ENCODE measurements around the gene NPHP4. TPM values are rescaled to one million over a fixed set of nuclear protein-coding genes. Genes with fewer than 3 reads are reported as not detected.
"Not testable (repeated sequence)": the region's sequence is repeated elsewhere in the genome, so short reads cannot be mapped to it uniquely, and the experiment has no call there.

The NPHP4 gene
- total and polyA plus RNA-seq, 5 donors from 2014 or later, result 0.29 to 13.2 (median 0.80) TPM

GRCh38 chr1:6022193-6022592 is 30.0 kb upstream of the NPHP4 start:
- Histone ChIP-seq H3K4me3 (ENCODE audit: low read depth, low read length) (no peak overlapping the region), H3K27ac (ENCODE audit: insufficient read depth, low read length, poor library complexity, severe bottlenecking) (no peak overlapping the region), H3K9me3 (ENCODE audit: control insufficient read depth in 2 of 2, low read length in 2 of 2) (no peaks in the 10 kb centered on the region), H3K27me3 (ENCODE audit: control insufficient read depth, insufficient read depth, low read length) (no peaks in the 10 kb centered on the region), H3K36me3 (ENCODE audit: control insufficient read depth, insufficient read depth, low read length) (peaks cover 6% of the 10 kb centered on the region), H3K4me1 (ENCODE audit: control insufficient read depth, insufficient read depth, low read length, poor library complexity, severe bottlenecking) (peaks cover 23% of the 10 kb centered on the region)
- H3K36me3 Mint-ChIP-seq, result peaks cover 16% of the 10 kb centered on the region
- ATAC-seq (ENCODE audit: low read depth in 2 of 2) (no peak), DNase-seq (no peak)
- peak overlapping the region in 1 of 3 donors; percentile 49 for H3K27ac Mint-ChIP-seq
- H3K9me3 Mint-ChIP-seq, result no peaks in the 10 kb centered on the region
- H3K4me1 Mint-ChIP-seq, result peaks cover 4 to 19% (median 9%) of the 10 kb centered on the region in 4 donors
- peak overlapping the region in 1 of 4 donors; percentile 26 for H3K4me3 Mint-ChIP-seq
- no peaks in the 10 kb centered on the region for H3K27me3 Mint-ChIP-seq

- Mint-ChIP-seq H3K27me3 (no peaks in the 10 kb centered on the region), H3K36me3 (peaks cover 16% of the 10 kb centered on the region), H3K27ac (no peak overlapping the region), H3K9me3 (no peaks in the 10 kb centered on the region), H3K4me1 (peaks cover 3 to 9% (median 5%) of the 10 kb centered on the region in 4 donors), H3K4me3 (no peak overlapping the region)
- Histone ChIP-seq H3K27ac (ENCODE audit: insufficient read depth, low read length, poor library complexity, severe bottlenecking) (no peak overlapping the region), H3K9me3 (ENCODE audit: control insufficient read depth in 2 of 2, low read length in 2 of 2) (no peaks in the 10 kb centered on the region), H3K36me3 (ENCODE audit: control insufficient read depth, insufficient read depth, low read length) (peaks cover 9% of the 10 kb centered on the region), H3K4me3 (ENCODE audit: low read depth, low read length) (no peak overlapping the region), H3K4me1 (ENCODE audit: control insufficient read depth, insufficient read depth, low read length, poor library complexity, severe bottlenecking) (no peaks in the 10 kb centered on the region), H3K27me3 (ENCODE audit: control insufficient read depth, insufficient read depth, low read length) (no peaks in the 10 kb centered on the region)
- DNase-seq (no peak), ATAC-seq (ENCODE audit: low read depth in 2 of 2) (no peak)
These were observed 27.1 kb upstream of the NPHP4 start for GRCh38 chr1:6019166-6019845.

- not testable (repeated sequence) for H3K4me3 ChIP-seq (ENCODE audit: low read depth, low read length); H3K4me3 Mint-ChIP-seq; ATAC-seq (ENCODE audit: low read depth in 2 of 2); H3K9me3 ChIP-seq (ENCODE audit: control insufficient read depth in 2 of 2, low read length in 2 of 2); H3K4me1 ChIP-seq (ENCODE audit: control insufficient read depth, insufficient read depth, low read length, poor library complexity, severe bottlenecking); H3K27me3 Mint-ChIP-seq; H3K9me3 Mint-ChIP-seq; H3K27ac ChIP-seq (ENCODE audit: insufficient read depth, low read length, poor library complexity, severe bottlenecking); H3K27me3 ChIP-seq (ENCODE audit: control insufficient read depth, insufficient read depth, low read length); DNase-seq; H3K27ac Mint-ChIP-seq
- H3K36me3 ChIP-seq (ENCODE audit: control insufficient read depth, insufficient read depth, low read length), result peaks cover 19% of the 10 kb centered on the region
- H3K36me3 Mint-ChIP-seq, result peaks cover 16% of the 10 kb centered on the region
- peaks cover 0 to 12% (median 4%) of the 10 kb centered on the region in 4 donors for H3K4me1 Mint-ChIP-seq
These were observed 25.4 kb upstream of the NPHP4 start for GRCh38 chr1:6017654-6018053.

GRCh38 chr1:6016191-6016865 is 24.1 kb upstream of the NPHP4 start:
- no peaks in the 10 kb centered on the region for H3K27me3 ChIP-seq (ENCODE audit: control insufficient read depth, insufficient read depth, low read length)
- no peaks in the 10 kb centered on the region for H3K9me3 ChIP-seq (ENCODE audit: control insufficient read depth in 2 of 2, low read length in 2 of 2)
- DNase-seq (no peak), ATAC-seq (ENCODE audit: low read depth in 2 of 2) (no peak)
- no peaks in the 10 kb centered on the region for H3K4me1 ChIP-seq (ENCODE audit: control insufficient read depth, insufficient read depth, low read length, poor library complexity, severe bottlenecking)
- Mint-ChIP-seq H3K9me3 (no peaks in the 10 kb centered on the region), H3K36me3 (peaks cover 9% of the 10 kb centered on the region), H3K27me3 (no peaks in the 10 kb centered on the region), H3K4me1 (peaks cover 0 to 12% (median 3%) of the 10 kb centered on the region in 4 donors), H3K27ac (no peak overlapping the region), H3K4me3 (no peak overlapping the region)
- H3K27ac ChIP-seq (ENCODE audit: insufficient read depth, low read length, poor library complexity, severe bottlenecking), result no peak overlapping the region
- no peak overlapping the region for H3K4me3 ChIP-seq (ENCODE audit: low read depth, low read length)
- peaks cover 19% of the 10 kb centered on the region for H3K36me3 ChIP-seq (ENCODE audit: control insufficient read depth, insufficient read depth, low read length)

DNA sequence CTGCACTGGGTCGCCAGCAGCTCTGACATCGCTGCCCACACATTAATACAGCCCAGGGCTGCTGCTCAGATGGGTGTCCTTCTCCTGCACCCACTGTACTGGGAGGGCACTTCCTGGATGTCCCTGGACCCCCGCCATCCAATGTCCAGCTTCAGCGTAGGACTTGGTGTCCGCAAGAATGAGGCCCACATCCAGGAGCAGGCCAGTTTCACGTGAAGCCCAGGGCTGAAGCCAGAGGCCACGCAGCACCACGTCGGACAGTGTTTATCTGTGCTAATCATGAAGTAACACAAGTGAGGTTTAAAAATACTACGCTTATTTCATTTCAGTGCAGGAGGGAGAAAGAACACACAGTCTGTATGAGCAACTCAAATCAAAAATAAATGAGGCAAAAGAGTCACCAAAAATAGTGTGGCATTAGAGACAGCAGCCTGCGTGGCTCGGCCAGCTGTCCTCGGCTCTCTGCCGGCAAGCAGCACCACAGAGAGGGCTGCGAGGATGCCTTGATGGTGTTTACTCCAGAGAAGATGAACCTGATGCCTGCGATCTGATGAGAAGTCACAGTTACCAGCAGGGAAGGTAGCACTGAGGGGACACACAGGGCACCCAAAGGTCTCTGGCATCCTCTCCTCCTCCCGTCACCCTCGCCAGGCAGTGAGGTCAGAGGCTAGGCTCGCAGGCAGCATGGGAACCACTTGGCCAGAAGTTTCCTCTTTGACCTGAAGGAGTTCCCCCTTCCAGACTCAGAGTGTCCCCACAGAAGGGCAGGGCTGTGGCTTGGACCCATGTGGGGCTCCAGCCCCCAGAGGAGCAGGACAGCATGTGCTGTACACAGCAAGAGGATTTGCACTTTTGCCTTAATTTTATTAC is 22.1 kb upstream of the NPHP4 start:
- Histone ChIP-seq H3K4me1 (ENCODE audit: control insufficient read depth, insufficient read depth, low read length, poor library complexity, severe bottlenecking) (no peaks in the 10 kb centered on the region), H3K27ac (ENCODE audit: insufficient read depth, low read length, poor library complexity, severe bottlenecking) (no peak overlapping the region), H3K27me3 (ENCODE audit: control insufficient read depth, insufficient read depth, low read length) (no peaks in the 10 kb centered on the region), H3K36me3 (ENCODE audit: control insufficient read depth, insufficient read depth, low read length) (peaks cover 15% of the 10 kb centered on the region), H3K4me3 (ENCODE audit: low read depth, low read length) (no peak overlapping the region), H3K9me3 (ENCODE audit: control insufficient read depth in 2 of 2, low read length in 2 of 2) (no peaks in the 10 kb centered on the region)
- peak overlapping the region in 2 of 3 donors; percentile 4 to 68 for H3K27ac Mint-ChIP-seq
- DNase-seq, result no peak
- peaks cover under 1% of the 10 kb centered on the region for H3K36me3 Mint-ChIP-seq
- ATAC-seq (ENCODE audit: low read depth in 2 of 2), result no peak
- no peaks in the 10 kb centered on the region for H3K9me3 Mint-ChIP-seq
- peaks cover 0 to 12% (median 5%) of the 10 kb centered on the region in 4 donors for H3K4me1 Mint-ChIP-seq
- H3K27me3 Mint-ChIP-seq, result no peaks in the 10 kb centered on the region
- no peak overlapping the region for H3K4me3 Mint-ChIP-seq

GRCh38 chr1:6013491-6013890 is 21.3 kb upstream of the NPHP4 start:
- Mint-ChIP-seq H3K27ac (peak overlapping the region in 2 of 3 donors; percentile 38 to 59), H3K4me1 (peaks cover 0 to 15% (median 5%) of the 10 kb centered on the region in 4 donors), H3K36me3 (no peaks in the 10 kb centered on the region), H3K27me3 (no peaks in the 10 kb centered on the region), H3K4me3 (no peak overlapping the region), H3K9me3 (no peaks in the 10 kb centered on the region)
- no peak for ATAC-seq (ENCODE audit: low read depth in 2 of 2)
- no peak overlapping the region for H3K4me3 ChIP-seq (ENCODE audit: low read depth, low read length)
- H3K9me3 ChIP-seq (ENCODE audit: control insufficient read depth in 2 of 2, low read length in 2 of 2), result no peaks in the 10 kb centered on the region
- peaks cover 16% of the 10 kb centered on the region for H3K36me3 ChIP-seq (ENCODE audit: control insufficient read depth, insufficient read depth, low read length)
- H3K4me1 ChIP-seq (ENCODE audit: control insufficient read depth, insufficient read depth, low read length, poor library complexity, severe bottlenecking), result no peaks in the 10 kb centered on the region
- no peaks in the 10 kb centered on the region for H3K27me3 ChIP-seq (ENCODE audit: control insufficient read depth, insufficient read depth, low read length)
- H3K27ac ChIP-seq (ENCODE audit: insufficient read depth, low read length, poor library complexity, severe bottlenecking), result no peak overlapping the region
- DNase-seq, result no peak

GRCh38 chr1:6012529-6013318 is 20.5 kb upstream of the NPHP4 start:
- no peaks in the 10 kb centered on the region for H3K9me3 Mint-ChIP-seq
- DNase-seq (no peak), ATAC-seq (ENCODE audit: low read depth in 2 of 2) (no peak)
- Histone ChIP-seq H3K36me3 (ENCODE audit: control insufficient read depth, insufficient read depth, low read length) (peaks cover 16% of the 10 kb centered on the region), H3K27ac (ENCODE audit: insufficient read depth, low read length, poor library complexity, severe bottlenecking) (no peak overlapping the region), H3K4me3 (ENCODE audit: low read depth, low read length) (no peak overlapping the region), H3K9me3 (ENCODE audit: control insufficient read depth in 2 of 2, low read length in 2 of 2) (no peaks in the 10 kb centered on the region), H3K4me1 (ENCODE audit: control insufficient read depth, insufficient read depth, low read length, poor library complexity, severe bottlenecking) (no peaks in the 10 kb centered on the region), H3K27me3 (ENCODE audit: control insufficient read depth, insufficient read depth, low read length) (no peaks in the 10 kb centered on the region)
- H3K27ac Mint-ChIP-seq, result peak overlapping the region in 2 of 3 donors; percentile 65 to 94
- H3K4me3 Mint-ChIP-seq, result no peak overlapping the region
- H3K4me1 Mint-ChIP-seq, result peaks cover 0 to 15% (median 5%) of the 10 kb centered on the region in 4 donors
- no peaks in the 10 kb centered on the region for H3K36me3 Mint-ChIP-seq
- H3K27me3 Mint-ChIP-seq, result no peaks in the 10 kb centered on the region
